ENCODE measurements around the gene MIPOL1.

MIPOL1 gene

DNA sequence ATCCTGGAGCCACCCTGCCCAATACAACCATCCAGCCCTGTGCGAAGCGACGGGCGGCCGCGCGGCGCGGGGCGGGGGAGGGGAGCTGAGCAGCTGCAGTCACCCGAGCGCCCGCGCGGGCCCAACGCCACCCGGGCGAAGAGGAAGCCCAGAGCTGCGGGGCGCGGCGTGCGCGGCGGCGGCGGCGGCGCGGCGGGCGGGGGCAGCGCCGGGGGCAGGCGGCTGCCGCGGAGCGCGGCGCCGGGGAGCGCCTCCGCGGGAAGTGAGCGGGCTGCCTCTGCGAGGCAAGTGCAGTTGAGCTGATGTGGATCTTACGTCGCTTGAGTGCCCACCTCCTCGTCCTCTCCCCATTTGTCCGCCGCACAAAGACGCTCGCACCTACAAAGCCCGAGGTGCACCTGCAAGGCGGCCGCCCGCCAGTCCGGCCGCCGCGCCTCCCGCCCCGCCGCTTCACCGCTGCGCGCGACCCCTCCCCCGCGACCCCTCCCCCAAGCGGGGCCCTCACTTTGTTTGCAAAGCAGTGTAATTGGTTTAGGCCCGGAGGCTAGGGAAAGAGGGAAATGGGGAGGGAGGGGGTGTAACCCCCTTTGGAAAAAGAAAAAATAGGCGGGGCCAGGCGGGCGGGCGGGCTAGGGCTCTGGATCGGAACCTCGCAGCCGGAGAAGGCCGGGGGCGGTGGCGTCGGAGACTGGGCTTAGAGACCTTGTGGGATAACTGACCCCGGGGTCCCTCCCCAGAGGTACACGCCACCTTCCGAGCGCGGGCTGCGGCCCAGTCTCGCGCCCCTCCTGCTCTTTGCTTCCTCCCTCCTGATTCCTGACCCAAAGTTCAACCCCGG, 397.5 kb downstream of the MIPOL1 start, which contains the start of the genes FOXA1 and TTC6:
Gene FOXA1, minus strand, starts transcription at position 279 of the 838 bp plus-strand sequence. Its CDS starts 277 bp downstream, at position 2.
Gene TTC6, plus strand, starts transcription at position 659 of the 838 bp plus-strand sequence. CDS start 26,436 bp downstream, outside the sequence.
- no peak for DNase-seq

DNA sequence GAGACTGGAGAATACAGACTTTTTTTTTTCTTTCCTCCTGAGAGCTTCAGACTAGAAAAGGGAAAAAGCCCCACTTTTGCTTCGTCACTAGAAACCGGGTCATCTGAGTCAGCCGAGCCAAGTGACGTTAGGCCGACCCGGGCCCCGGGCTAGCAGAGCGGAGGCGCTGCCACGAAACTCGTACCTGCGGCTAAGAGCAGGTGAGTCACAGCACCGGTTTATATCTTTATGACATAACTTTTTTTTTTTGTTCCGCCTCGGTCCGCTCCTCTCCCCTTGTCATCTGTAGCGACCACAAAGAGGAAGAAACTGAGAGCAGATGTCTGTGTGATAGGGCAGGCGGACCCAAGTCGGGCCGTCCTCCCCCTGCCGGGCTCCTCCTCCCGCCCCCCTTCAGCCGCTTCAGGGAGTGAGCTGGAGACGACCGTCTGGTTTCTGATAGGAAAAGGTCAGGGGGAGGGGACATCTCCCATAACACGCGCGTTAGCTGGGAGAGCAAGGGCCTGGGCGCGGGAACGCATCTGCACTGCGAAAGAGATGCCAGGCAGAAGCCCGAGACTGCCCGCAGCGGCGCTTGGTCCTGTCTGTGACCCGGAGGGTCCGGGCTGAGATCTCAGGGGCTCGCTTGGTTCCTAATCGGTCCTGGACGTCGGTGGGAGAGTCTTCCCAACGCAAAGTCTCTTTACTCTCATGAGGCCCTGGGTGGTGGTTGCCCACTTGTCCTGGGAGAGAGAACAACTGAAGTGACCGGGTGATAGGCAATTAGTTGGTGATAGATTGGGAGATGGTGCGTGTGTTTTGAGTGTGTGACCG, 398.3 kb downstream of the MIPOL1 start:
- DNase-seq = no peak

DNA sequence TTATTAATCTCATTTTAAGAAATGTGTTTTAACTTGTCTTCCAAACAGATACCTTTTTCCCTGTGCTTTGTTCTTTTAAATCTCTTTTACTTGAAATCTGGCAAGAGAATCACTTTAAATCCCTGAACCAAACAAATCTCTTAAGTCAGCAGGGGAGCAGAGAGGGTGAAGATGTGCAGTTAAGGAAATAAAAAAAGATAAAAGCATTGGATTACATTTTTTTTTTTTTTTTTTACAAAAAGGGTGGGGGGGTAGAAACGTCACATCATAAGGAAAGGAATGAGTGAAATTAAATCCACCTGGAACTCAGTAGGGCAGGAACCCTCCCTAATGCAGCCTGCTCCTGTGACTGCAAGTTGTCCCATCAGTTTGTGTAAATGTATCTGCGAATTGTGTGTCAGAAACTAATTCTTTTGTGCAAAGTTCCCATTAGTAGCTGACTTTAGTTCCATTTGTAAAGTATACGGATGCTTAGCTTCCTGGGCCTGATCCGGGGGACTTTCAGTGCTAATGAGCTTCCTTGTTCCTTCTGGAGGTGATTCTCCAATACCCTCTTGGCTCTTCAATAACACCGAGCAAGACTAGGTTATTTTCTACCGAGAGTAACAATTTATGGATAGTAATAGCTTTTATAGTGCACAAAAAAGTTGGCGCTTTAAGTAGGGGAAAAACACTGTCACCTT, 399.2 kb downstream of the MIPOL1 start:
- no peak for DNase-seq

DNA sequence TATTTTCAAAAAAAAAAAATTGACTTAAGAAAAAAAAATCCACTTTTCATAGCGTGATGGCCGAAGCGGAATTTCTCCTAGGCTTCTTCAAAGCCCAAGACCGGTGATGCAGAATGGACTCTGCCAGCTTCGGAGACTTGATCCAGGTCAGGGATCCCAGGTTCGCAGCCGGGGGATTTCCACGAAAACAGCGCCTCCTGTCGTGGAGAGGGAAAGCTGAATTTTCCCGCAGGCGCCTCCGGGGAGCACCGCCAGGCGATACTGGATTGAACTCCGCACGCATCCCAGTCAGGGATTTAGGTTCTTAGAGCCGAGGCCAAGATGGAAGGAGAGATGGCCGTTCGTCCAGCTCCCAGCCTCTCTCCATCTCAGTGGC, 399.8 kb downstream of the MIPOL1 start:
- no peak for DNase-seq

DNA sequence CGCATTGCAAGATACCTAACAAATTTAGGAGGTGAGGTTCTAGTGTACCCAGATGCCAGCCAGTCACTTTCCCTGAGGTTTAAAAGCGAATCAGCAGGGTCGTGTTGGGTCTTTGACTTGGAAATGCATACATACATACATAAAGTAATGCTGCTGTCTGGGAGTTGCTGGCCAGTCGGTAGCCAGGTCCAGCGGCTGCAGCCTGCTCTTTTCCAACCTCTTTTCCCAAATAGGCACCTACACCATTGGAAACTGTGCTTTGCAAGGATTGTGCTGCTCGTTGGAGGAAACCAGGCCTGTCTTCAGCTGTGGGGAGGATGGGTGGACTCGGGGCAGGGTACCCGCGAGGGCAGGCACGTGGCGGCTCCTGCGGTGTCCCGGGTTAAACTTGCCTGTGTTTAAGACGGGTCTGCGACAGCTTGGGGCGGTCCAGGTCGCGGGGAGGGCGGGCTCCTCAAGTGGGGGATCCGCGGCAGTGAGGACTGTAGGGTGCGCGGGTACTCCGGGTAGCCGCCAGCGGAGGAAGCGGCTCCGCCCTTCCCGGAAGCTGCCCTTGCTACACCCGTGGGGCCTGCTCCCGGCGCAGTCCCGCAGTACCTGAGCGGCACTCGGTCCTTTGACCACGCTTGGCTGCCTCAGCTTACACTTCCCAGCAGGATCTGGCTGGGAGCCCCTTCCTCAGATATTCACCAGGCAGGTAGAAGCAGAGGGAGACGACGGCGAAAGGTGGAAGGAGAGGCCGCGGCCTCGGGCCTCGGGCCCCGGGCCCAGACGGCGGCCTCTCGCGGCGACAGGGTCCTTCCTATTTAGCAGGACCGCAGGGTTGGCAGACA, 400.4 kb downstream of the MIPOL1 start:
- no peak for DNase-seq

DNA sequence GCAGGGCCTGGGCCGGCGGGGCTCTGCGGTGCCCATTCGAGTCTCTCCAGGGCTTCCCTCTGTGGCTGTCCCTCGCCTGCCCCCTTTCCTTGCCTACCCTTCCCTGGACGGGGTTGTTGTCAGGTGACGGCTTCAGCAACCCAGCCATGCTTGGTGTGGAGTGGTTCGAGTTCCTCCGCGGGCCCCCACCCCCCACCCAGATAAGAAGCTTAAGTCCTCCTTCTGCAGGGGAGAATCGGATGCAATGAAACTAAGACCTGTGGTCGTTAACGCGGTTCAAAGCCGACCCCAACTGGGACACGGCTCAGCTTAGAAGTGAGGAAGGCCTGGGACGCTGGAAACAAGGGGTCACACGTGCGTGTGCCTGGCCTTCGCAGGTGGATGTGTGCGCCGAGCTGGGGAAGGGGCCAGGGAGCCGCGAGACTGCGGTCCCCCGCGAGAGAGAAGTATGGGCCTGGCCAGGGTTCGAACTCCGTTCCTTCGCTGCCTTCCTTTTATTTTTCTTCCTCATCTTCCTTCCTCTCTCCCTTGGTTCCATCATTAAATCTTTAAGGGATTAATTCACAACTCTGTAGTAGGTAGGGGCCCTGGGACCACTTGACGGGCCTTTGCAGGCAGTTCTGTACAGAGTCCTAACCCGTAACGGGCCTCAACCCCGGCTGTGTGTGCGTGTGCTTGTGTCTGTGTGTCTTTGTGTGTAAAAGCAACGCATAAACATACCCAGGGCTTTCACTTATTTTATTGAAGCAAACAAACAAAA, 401.2 kb downstream of the MIPOL1 start:
- no peak for DNase-seq

DNA sequence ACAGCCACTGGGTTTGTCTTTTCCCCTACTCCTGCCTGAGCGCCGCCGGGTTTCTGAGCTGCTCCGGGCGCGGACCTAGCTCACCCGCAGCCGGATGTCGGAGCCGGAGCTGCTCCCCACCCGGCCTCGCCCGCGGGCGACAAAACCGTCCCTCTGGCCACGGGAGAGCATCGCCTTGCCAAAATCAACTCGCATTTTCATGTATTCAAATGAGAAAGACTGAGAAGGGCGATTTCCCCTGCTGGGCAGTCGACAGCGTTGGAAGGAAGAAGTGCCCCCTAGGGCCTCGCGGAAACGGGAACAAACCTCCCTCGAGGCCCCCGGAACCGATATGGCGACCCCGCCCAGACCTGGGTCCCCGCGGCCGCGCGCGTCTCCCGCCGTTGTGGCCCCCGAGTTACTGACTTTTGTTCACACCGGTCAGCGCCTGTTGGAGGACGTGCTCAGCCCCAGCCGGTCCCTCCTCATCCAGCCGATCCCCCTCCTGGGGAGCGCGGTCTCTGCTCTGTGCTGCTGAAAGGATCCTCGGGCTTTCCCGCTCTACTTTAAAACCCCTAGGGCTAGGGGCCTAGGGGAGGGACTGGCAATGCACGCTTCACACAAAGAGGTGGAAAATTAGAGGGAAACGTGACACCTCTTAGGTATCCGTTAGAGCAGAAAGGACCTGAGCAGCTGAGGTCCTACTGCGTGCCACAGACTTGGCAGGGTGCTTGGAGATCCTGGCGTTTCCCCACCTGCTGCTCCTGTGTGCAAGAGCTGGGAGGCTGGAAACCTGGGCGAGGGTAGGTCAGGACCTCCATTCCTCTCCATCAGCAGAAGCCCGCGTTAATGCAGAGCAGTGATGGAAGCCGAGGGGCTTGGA, 402.0 kb downstream of the MIPOL1 start:
- DNase-seq = no peak

DNA sequence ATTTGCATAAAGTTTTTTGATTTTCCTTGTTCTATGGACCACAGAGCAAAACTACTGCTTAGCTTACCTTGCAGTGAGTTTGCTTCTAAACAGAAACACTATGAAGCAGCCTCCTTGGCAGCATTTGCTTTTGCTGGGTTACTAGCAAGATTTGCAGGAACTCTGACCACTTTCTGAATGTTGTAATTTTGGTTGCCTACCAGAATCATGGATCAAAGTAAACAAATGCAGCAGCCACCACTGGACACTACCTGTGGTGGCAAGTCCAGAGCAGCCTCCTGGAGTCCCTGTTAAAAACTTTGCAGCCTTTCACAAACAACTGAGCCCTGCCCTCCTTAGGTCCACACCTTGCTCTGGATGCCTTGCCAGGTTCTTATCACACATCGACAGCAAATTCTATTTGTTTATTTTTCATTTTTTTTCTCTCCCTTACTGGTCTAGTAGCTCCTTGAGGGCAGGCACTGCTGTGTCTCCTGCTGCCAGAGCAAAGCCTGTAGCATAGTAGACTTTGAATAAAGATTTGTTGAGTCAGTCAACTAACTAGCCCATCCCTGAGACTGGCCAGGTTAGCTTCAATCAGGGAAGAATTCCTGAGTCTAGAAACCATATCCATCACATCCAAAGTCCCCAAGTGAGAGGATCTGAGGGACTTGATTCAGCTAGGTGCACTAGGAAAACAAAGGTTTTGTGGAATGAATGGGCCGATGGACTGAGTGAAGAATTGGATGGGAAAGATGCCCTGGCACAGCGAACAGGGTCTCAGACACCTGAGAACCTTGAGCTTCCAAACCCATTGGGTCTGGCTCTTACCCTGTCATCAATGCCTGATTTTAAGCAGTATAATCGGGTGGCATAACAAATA, 403.4 kb downstream of the MIPOL1 start:
- no peak for DNase-seq

DNA sequence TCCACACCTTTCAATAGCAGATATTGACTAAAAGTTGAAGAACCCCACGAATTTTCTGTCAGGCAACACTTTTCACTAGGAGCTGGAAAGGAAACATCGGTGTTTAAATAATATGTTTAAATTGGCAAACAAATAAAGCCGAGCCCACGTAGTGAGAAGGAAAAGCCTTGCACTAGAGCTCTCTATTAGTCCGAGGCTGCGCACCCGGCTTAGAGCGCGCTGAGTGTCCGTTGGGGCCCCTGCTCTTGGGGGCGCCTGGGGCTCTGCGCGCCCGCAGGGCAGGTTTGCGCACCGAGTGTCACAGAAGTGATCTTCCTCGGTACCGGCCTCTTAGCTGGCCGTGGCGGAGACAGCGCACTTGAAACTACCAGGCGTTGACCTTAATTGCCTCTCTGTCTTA, 404.1 kb downstream of the MIPOL1 start:
- no peak for DNase-seq
